Right forelimb (tissue), 1 donor: ENCODE data around the gene CALCOCO1.
"Not testable (repeated sequence)": the region's sequence is repeated elsewhere in the genome, so short reads cannot be mapped to it uniquely, and the experiment has no call there.

Experiments
- DNase-seq: peaks from one replicate; pipeline ENCODE4 v3.0.0-alpha.2; 2018

CALCOCO1 gene

GRCh38 chr12:53696285-53696654, 31.0 kb downstream of the CALCOCO1 start:
- DNase-seq: peak; percentile 58

DNA sequence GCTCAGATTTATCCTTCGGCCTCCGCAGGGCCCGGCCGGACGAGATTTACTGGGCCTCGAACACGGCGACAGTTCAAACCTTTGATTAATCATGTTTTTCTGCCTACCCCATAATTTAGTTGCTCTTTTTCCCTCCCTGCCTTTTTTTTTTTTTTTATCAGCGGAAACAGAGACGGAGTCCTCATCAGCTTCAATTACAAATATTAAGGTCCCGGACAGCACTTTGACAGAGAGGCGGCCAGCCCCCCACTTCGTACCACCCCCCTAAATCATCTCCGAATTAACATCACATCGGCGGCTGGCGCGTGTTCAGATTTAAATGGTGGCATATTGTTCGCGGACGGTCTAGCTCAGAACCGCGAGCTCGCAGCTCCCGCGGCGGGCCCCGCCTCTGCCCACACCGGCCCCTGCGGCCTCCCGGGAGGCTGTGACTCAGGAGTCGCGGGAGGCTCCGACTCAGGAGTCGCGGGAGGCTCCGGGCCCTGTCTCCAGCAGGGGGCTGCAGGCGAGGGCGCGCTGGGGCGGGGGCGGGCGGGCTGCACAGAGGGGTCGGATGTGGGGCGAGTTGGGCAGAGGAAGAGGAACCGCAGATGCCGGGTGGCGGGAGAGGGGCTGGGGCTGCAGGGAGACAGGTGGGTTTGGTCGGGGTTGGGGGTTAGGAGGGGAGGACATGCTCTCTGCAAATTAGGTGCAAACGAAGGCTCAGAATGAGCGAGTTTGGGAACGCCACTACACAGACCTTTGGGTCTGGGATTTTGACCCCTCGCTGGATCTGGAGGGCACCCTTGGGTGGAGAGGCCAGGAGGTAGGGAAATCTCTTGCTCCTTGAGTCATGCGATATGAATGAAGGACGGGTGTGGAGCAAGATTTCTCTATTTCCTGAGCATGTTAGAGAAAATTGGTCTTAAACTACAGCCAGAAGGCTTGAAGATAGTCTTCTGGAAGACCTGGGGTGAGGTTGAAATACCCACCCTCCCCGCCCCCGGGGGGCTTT, 31.8 kb downstream of the CALCOCO1 start:
- DNase-seq: no peak

GRCh38 chr12:53694756-53695151, 32.5 kb downstream of the CALCOCO1 start:
- no peak for DNase-seq

DNA sequence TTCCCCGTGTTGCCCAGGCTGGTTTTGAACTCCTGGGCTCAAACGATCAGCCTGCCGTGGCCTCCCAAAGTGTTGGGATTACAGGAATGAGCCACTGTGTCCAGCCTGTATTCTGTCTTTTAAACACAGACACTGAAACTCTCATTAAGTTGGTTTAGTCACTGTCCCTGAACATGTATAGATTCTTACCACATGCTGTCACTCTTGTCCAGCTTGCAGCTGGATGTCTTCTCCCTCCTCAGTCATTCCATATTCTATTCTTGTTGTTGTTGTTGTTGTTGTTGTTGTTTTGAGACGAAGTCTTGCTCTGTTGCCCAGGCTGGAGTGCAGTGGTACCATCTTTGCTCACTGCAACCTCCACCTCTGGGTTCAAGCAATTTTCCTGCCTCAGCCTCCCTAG, 39.1 kb downstream of the CALCOCO1 start:
- no peak for DNase-seq

DNA sequence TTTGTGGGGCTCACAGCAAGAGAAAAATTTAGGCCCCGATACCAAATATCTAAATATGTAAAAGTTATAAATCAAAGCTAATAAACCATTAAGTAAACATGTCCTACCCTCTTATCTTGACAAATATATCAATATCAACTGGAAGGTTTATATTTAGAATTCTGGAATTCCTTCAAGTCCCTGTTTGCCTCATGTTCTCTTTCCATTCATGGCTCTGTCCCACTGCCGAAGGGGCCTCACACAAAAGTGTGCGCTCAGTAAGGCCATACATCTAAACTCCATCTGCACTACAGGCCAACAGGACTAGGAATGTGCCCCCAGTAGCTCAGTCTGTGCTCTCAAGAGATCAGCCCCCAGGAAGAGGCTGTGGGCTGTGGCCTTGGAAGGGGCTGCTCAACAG, 40.8 kb downstream of the CALCOCO1 start:
- DNase-seq: no peak

DNA sequence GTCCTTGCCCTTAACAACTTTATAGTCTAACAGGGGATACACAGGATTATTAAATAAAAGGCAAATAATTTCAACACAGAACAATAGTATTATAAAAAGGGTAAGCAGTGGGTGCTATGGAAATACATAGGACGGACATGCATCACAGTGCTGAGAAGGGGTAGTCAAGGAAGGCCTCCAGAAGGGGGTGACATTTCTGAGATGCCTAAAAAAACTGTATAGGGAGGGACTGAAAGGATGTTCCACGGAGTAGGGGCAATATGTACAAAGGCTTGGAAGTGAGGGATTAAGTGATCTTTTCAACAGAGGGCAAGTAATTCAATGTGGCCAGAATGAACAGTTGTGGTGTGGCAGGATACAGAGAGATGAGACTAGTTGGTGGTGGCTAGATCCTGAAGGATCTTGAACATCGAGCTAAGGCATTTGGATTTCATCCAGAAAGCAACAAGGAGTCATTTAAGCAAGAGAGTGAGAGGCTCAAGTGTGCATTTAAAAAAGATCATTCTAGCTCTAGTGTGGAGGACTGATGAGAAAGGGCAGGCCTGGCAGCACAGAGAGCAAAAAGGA, 42.5 kb downstream of the CALCOCO1 start:
- no peak for DNase-seq

DNA sequence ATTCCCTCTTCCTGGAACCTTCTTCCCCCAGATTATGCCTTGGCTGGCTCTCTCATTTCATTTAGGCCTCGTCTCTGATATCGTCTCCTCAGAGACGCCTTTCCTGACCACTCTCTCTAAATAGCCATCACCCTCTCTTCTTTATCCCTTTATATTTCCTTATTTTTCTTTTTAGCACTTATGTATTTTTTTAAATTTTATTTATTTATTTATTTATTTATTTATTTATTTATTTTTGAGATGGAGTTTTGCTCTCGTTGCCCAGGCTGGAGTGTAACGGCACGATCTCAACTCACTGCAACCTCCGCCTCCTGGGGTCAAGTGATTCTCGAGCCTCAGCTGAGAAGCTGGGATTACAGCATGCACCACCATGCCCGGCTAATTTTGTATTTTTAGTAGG, 43.3 kb downstream of the CALCOCO1 start:
- DNase-seq: no peak

GRCh38 chr12:53683494-53683893, 43.8 kb downstream of the CALCOCO1 start:
- DNase-seq: no peak

DNA sequence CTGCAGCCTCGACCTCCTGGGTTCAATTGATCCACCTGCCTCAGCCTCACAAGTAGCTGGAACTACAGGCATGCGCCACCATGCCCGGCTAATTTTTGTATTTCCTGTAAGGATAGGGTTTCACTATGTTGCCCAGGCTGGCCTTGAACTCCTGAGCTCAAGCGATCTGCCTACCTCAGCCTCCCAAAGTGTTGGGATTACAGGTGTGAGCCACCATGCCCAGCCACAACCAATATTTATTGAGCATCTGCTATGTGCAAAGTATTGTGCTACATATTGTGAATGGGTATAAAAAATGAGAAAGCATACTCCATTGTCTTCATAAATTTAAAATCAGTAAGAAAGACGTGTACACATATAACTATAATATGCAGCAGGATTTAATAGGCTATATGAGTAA, 47.2 kb downstream of the CALCOCO1 start:
- not testable (repeated sequence) for DNase-seq

- peak; percentile 64 for DNase-seq
Observed at GRCh38 chr12:53677800-53678148, 49.5 kb downstream of the CALCOCO1 start.

DNA sequence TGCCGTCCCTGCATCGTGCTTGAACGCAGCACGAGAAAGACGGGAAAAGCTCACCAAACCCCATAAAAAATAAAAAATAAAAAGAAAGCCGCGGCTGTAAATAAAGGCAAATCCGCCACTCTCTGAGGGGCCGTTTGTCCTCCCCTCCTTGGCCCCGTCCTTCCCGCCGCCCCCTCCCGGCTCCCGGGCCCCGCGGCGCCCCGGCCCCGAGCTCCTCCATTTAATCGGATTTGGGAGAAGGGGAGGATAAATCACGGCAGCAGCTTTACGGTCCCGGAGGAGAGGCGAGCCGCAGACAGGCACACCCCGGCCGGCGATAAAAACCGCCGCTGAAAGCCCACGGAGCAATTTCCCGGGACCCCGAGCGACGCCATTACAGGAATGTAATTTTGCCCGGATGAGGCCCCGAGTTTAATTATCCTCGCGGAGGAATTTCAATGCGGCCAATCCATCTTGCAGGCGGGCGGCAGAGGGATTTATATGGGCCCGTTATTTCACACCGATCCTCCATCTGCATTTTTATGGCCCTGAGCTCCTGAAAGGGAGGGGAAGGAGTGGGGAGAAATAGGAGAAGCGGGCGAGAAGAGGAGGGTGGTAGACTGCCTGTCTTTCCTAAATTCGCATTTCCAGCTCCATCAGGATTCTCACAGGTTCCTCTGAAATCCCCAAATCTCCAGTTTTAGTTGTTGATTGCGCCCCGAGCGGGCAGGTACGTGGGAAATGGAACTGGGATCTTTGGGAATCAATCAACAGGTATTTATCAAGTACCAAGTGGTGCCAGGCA, 50.0 kb downstream of the CALCOCO1 start:
- peak; percentile 81 for DNase-seq

- peak; percentile 85 for DNase-seq
Observed at GRCh38 chr12:53676656-53677015, 50.6 kb downstream of the CALCOCO1 start.

GRCh38 chr12:53675701-53676607, 51.3 kb downstream of the CALCOCO1 start, which contains the start of gene ATP5MC2:
Gene ATP5MC2, minus strand, starts transcription at chr12:53676083. Its CDS starts 3,469 bp downstream, at chr12:53672614.
- DNase-seq: peak; percentile 99

DNA sequence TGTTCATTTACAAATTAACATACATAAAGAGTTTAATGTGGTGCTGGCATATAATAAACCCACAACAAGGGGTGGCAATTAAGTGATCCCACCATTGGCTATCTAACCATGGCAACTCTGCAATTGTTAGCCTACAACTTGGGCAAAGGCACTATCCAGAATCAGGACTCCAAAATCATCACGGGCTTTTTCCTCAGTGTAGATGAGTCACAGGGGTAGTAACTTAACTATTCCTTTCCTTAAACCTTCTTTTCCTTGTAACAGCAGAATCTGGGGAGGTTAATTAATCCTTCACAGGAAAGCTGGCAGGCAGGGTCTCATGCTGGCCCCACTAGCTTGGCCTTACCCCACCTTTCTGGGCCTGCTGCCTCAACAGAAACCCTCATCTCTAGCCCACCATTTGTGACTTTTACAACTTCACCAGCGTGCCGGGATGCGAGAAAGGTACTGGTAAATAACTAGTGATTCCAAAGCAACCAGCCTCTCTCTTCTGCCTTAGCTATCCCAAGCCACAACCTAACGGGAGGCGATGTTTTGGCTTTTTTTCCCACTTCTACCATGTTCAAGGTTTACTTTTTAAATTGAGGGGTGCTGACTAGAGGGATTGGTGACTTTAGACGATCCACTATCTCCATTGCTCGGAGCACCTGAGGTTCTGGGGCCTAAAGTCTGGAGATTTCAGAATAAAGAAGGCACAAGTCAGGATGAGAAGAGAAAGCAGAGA, 52.1 kb downstream of the CALCOCO1 start:
- no peak for DNase-seq

DNA sequence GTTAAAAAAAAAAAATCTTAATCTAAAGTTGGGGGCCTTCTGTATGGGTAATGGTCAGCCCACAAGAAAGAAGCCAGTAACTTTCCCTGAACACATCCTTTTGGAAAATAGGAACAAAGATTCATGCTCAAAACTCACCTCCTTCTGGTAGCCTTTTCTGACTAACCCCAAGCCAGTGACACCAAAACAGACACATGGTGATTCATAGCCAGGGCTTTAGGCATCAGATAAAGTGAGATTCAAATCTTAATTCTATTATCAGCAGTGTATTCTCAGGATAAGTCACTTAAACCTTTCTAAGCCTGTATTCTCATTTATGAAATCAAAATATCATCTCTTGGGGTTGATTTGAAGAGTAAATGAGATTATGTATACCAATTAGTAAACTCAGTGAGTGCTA, 56.3 kb downstream of the CALCOCO1 start:
- no peak for DNase-seq

DNA sequence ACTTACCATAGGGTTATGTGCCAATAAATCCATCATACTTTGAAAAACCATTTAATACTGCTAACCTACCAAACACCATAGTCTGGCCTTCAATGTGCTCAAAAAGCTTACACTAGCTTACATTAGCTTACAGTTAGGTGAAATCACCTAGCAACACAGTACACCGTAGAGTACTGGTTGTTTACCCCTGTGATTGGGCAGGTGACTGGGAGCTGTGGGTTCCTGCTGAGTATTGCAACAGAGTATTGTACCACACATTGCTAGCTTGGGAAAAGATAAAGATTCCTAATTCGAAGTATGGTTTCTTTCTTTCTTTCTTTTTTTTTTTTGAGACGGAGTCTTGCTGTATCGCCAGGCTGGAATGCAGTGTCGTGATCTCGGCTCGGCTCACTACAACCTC, 56.9 kb downstream of the CALCOCO1 start:
- no peak for DNase-seq

DNA sequence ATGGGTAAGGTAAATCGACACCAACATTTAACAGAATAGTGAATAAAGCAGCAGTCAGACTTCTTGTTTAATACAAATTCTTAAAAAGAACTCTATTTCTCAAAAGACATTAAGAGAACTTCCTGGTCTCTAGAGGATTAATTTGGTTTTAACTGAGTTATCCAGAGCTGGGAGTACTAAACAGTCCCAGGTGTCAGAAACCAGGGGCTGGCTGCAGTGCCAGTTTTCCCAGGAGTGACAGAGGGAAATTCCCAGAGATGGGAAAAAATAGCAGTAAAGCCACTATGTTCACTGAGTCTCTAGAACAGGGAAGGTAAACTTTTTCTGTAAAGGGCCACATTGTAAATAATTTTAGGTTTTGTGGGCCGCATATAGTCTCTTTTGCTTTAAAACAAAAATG, 60.2 kb downstream of the CALCOCO1 start:
- DNase-seq: no peak

GRCh38 chr12:53664936-53665335, 62.3 kb downstream of the CALCOCO1 start:
- DNase-seq: no peak

- DNase-seq: no peak
Observed at GRCh38 chr12:53664191-53664590, 63.1 kb downstream of the CALCOCO1 start.

DNA sequence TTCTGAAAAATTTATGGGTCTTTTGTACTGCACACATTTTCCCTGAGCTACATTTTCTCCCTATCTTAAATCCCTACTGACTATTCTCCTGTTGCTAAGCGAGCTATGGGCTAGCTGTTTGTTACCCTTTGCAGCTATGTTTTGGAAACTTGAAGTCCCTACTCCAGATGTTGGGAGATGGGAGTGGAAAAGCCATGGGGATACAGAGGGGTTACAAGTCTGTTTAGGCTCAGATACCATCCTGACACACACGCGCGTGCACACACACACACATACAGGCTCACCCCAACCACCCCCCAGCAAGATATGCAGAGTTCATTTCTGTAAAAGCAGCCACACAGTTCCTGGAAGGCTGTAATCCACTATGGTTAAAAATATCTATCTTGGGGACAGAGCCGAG, 67.2 kb downstream of the CALCOCO1 start:
- DNase-seq: peak; percentile 61

- no peak for DNase-seq
Observed at GRCh38 chr12:53659571-53659981, 67.7 kb downstream of the CALCOCO1 start.
